Smooth muscle cell (in vitro differentiated cells): Measurements from ENCODE around the gene HMG20A. TPM values are rescaled to one million over a fixed set of nuclear protein-coding genes. Genes with fewer than 3 reads are reported as not detected.

ENCODE experiments used
- DNase-seq: peaks from one replicate; lab custom pipeline; 2025; ENCODE audit not compliant: unreplicated experiment; lab: John Stamatoyannopoulos, UW
- H2AFZ ChIP-seq: fragments of 200-600 bp; sonication (generic); 2 replicates; pipeline ENCODE4 v1.6.0; 2016; ENCODE audit warnings: antibody characterized with exemption, low read depth, mild to moderate bottlenecking
- H3F3A ChIP-seq: fragments of 200-600 bp; sonication (generic); 2 replicates; pipeline ENCODE4 v1.6.0; 2017; ENCODE audit warnings: antibody characterized with exemption, low read depth
- H3K27ac ChIP-seq: fragments of 200-600 bp; sonication (generic); 2 replicates; pipeline ENCODE4 v1.5.1; 2016; ENCODE audit warnings: low read depth, mild to moderate bottlenecking
- H3K27me3 ChIP-seq: fragments of 200-600 bp; sonication (generic); 2 replicates; pipeline ENCODE4 v1.6.1; 2016; ENCODE audit warnings: low read depth, mild to moderate bottlenecking
- H3K36me3 ChIP-seq: fragments of 200-600 bp; sonication (generic); 2 replicates; pipeline ENCODE4 v1.5.1; 2016; ENCODE audit warnings: low read depth
- H3K4me1 ChIP-seq: fragments of 200-600 bp; sonication (generic); 2 replicates; pipeline ENCODE4 v1.5.1; 2016; ENCODE audit warnings: low read depth
- H3K4me2 ChIP-seq: fragments of 200-600 bp; sonication (generic); 2 replicates; pipeline ENCODE4 v1.6.0; 2016; ENCODE audit warnings: mild to moderate bottlenecking
- H3K4me3 ChIP-seq: fragments of 200-600 bp; sonication (generic); 2 replicates; pipeline ENCODE4 v1.5.1; 2016; ENCODE audit warnings: mild to moderate bottlenecking
- H3K79me2 ChIP-seq: fragments of 200-600 bp; sonication (generic); 2 replicates; pipeline ENCODE4 v1.6.0; 2016; ENCODE audit warnings: low read depth, mild to moderate bottlenecking
- H3K9ac ChIP-seq: fragments of 200-600 bp; sonication (generic); 2 replicates; pipeline ENCODE4 v1.6.0; 2016; ENCODE audit warnings: low read depth
- H3K9me3 ChIP-seq: fragments of 200-600 bp; sonication (generic); replicated peaks from 2 replicates; pipeline ENCODE4 v1.5.1; 2016; ENCODE audit warnings: low read depth
- H4K20me1 ChIP-seq: fragments of 200-600 bp; sonication (generic); 2 replicates; pipeline ENCODE4 v1.6.0; 2016; ENCODE audit warnings: low read depth
- CTCF ChIP-seq: fragments of 200-600 bp; sonication (generic); IDR thresholded peaks from 2 replicates; pipeline ENCODE4 v1.5.1; 2017; ENCODE audit warnings: borderline replicate concordance, mild to moderate bottlenecking, antibody characterized with exemption; ENCODE audit not compliant: insufficient read depth, poor library complexity, severe bottlenecking
- WGBS: methylation state at CpG from one replicate; pipeline ENCODE4 v1.1.7; 2016; ENCODE audit warnings: low lambda C conversion rate; 5-methylcytosine and 5-hydroxymethylcytosine counted together
- polyA plus RNA-seq: library from polyadenylated mRNA; unstranded; fragments of >200 nt; fragmentation: Nextera tagmentation; extraction: Ambion mirVana; gene quantifications from 2 replicates; pipeline ENCODE4 v1.2.1, GENCODE V29; 2016
- total RNA-seq: library from RNA; depleted of rRNA; stranded (reverse); fragments of >200 nt; gene quantifications from 2 replicates; pipeline ENCODE4 v1.2.3, GENCODE V29; 2014

Gene HMG20A
- total and polyA plus RNA-seq, 2 experiments from 2014 or later: 20.5 to 40.3 TPM

- WGBS: 89% methylated on average over 7 of the region's 7 CpGs
- TF ChIP-seq CTCF: no peak
- Histone ChIP-seq H4K20me1 (peaks cover 87% of the 10 kb centered on the region), H3F3A (peaks cover 4% of the 10 kb centered on the region), H3K79me2 (peaks cover 100% of the 10 kb centered on the region), H3K4me1 (peaks cover 5% of the 10 kb centered on the region), H3K4me2 (no peak overlapping the region), H3K27ac (peak overlapping the region; percentile 41), H3K9ac (no peak overlapping the region), H3K27me3 (no peaks in the 10 kb centered on the region), H3K9me3 (no peaks in the 10 kb centered on the region), H3K4me3 (no peak overlapping the region), H2AFZ (no peak overlapping the region), H3K36me3 (no peaks in the 10 kb centered on the region)
- no peak for DNase-seq
Measured at GRCh38 chr15:77410701-77411618, 9.7 kb upstream of the HMG20A start.

GRCh38 chr15:77411619-77411976, 9.1 kb upstream of the HMG20A start:
- no peaks in the 10 kb centered on the region for H3K36me3 ChIP-seq
- no peak for DNase-seq
- no peak for TF ChIP-seq CTCF
- H3K27me3 ChIP-seq: no peaks in the 10 kb centered on the region
- peaks cover 9% of the 10 kb centered on the region for H3K4me1 ChIP-seq
- no peak overlapping the region for H3K4me3 ChIP-seq
- H3K27ac ChIP-seq: no peak overlapping the region
- peaks cover 100% of the 10 kb centered on the region for H3K79me2 ChIP-seq
- H3K9me3 ChIP-seq: no peaks in the 10 kb centered on the region
- no peak overlapping the region for H3K4me2 ChIP-seq
- WGBS: 98% methylated on average over 3 of the region's 3 CpGs
- no peak overlapping the region for H2AFZ ChIP-seq
- H3K9ac ChIP-seq: no peak overlapping the region
- peaks cover 87% of the 10 kb centered on the region for H4K20me1 ChIP-seq
- peaks cover 4% of the 10 kb centered on the region for H3F3A ChIP-seq

- no peak for TF ChIP-seq CTCF
- Histone ChIP-seq H3K4me2 (no peak overlapping the region), H3K27me3 (no peaks in the 10 kb centered on the region), H3K4me3 (no peak overlapping the region), H3F3A (peaks cover 4% of the 10 kb centered on the region), H2AFZ (no peak overlapping the region), H3K4me1 (peaks cover 15% of the 10 kb centered on the region), H3K9ac (no peak overlapping the region), H3K79me2 (peaks cover 100% of the 10 kb centered on the region), H3K36me3 (no peaks in the 10 kb centered on the region), H3K9me3 (no peaks in the 10 kb centered on the region), H3K27ac (no peak overlapping the region), H4K20me1 (peaks cover 92% of the 10 kb centered on the region)
- DNase-seq: no peak
- WGBS: 93% methylated on average over 2 of the region's 2 CpGs
Measured at GRCh38 chr15:77412972-77413698, 7.6 kb upstream of the HMG20A start.
